WERI-Rb-1 (cell line): ENCODE data around the gene CACNB2.

Experiments
- DNase-seq: peaks from one replicate; pipeline ENCODE4 v3.0.0-alpha.2; 2020
- H3K27ac ChIP-seq: fragments of 250-450 bp; sonication (Bioruptor Pico); 2 replicates; pipeline ENCODE4 v1.5.1; 2020; ENCODE audit warnings: mild to moderate bottlenecking, moderate library complexity
- H3K27me3 ChIP-seq: fragments of 250-450 bp; sonication (Bioruptor Pico); 2 replicates; pipeline ENCODE4 v1.5.1; 2021; ENCODE audit warnings: mild to moderate bottlenecking, low read depth, moderate library complexity; ENCODE audit not compliant: insufficient read depth, severe bottlenecking
- H3K36me3 ChIP-seq: fragments of 250-450 bp; sonication (Bioruptor Pico); 2 replicates; pipeline ENCODE4 v1.5.1; 2020; ENCODE audit warnings: mild to moderate bottlenecking, moderate library complexity
- H3K4me3 ChIP-seq: 2 replicates; pipeline ENCODE4 v1.5.1; 2011; ENCODE audit warnings: low read depth, mild to moderate bottlenecking, control low read depth, low read length
- H3K9me3 ChIP-seq: fragments of 250-450 bp; sonication (Bioruptor Pico); 2 replicates; pipeline ENCODE4 v1.5.1; 2021; ENCODE audit warnings: mild to moderate bottlenecking, moderate library complexity; ENCODE audit not compliant: severe bottlenecking
- TF ChIP-seq, protein P1 (sequence below): IDR thresholded peaks from 2 replicates; pipeline ENCODE4 v1.5.1; 2011; ENCODE audit warnings: low read depth, mild to moderate bottlenecking, control low read depth, inconsistent platforms, low read length

CACNB2 gene

DNA sequence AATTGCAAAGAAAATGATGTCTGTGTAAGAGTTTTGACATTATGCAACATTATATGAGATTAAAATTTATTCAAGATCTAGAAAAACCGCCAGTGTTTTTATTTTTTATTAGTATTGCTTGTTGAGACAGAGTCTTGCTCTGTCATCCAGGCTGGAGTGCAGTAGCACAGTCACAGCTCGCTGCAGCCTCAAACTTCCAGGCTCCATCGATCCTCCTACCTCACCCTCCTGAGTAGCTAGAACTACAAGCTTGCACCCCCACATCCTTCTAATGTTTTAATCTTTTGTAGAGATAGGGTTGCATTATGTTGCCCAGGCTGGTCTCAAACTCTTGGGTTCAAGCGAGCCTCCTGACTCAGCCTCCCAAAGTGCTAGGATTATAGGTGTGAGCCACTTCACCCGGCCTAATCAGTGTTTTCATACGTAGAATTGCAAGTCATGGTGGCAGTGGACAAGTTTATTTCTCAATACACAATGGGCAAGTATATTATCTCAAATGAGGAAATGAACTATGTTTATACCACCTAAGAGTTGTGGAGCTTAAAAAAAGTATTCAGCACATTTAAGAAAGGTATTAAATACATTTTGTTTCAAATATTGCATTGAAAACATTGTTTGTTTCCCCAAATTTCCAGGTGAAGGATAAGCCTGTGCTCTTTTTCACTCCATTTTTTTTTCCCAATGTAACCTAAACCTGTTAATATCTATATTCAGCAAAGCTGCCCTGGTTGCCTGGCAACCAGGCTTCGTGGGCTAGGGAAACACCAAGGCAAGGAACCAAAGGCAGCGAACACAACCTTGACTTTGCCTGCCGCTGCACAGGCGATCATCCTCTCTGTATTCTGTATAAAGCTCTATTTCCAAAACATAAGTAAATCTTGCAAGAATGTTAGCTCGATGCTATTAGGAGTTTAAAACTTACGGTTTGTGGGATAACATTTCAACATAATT, 163.9 kb downstream of the CACNB2 start:
- no peaks in the 10 kb centered on the region for H3K9me3 ChIP-seq
- no peak for DNase-seq
- H3K4me3 ChIP-seq: no peak overlapping the region
- no peaks in the 10 kb centered on the region for H3K36me3 ChIP-seq
- H3K27me3 ChIP-seq: no peaks in the 10 kb centered on the region
- no peak overlapping the region for H3K27ac ChIP-seq
- TF ChIP-seq, protein P1, sequence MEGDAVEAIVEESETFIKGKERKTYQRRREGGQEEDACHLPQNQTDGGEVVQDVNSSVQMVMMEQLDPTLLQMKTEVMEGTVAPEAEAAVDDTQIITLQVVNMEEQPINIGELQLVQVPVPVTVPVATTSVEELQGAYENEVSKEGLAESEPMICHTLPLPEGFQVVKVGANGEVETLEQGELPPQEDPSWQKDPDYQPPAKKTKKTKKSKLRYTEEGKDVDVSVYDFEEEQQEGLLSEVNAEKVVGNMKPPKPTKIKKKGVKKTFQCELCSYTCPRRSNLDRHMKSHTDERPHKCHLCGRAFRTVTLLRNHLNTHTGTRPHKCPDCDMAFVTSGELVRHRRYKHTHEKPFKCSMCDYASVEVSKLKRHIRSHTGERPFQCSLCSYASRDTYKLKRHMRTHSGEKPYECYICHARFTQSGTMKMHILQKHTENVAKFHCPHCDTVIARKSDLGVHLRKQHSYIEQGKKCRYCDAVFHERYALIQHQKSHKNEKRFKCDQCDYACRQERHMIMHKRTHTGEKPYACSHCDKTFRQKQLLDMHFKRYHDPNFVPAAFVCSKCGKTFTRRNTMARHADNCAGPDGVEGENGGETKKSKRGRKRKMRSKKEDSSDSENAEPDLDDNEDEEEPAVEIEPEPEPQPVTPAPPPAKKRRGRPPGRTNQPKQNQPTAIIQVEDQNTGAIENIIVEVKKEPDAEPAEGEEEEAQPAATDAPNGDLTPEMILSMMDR: no peak

DNA sequence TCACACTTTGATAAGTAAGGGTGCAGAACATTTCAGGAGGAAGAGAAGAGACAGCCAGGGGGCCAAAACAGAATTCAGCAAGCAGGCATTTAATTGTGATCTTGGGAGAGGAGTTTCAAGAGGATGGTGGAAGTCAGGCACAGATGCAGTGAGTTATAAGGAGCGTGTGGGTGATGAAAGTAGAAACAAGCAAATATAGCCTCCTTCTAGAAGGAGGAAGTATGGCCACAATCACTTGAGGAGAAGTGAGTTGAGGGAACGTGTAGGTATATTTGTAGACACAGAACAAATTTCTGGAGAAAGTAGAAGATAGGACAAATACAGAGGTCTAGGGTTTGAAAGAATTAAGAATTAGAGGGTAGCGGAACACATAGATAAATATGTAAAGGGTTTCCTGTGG, 165.8 kb downstream of the CACNB2 start:
- TF ChIP-seq, protein P1: no peak

GRCh38 chr10:18308600-18308999, 168.4 kb downstream of the CACNB2 start:
- no peak for DNase-seq
- H3K27me3 ChIP-seq: no peaks in the 10 kb centered on the region
- H3K9me3 ChIP-seq: no peaks in the 10 kb centered on the region
- TF ChIP-seq, protein P1: no peak
- H3K27ac ChIP-seq: no peak overlapping the region
- no peaks in the 10 kb centered on the region for H3K36me3 ChIP-seq
- H3K4me3 ChIP-seq: no peak overlapping the region

More for the DNA sequence above, 165.8 kb downstream of the CACNB2 start:
- DNase-seq: no peak
- no peaks in the 10 kb centered on the region for H3K9me3 ChIP-seq
- no peaks in the 10 kb centered on the region for H3K36me3 ChIP-seq
- H3K27me3 ChIP-seq: no peaks in the 10 kb centered on the region
- no peak overlapping the region for H3K27ac ChIP-seq
- H3K4me3 ChIP-seq: no peak overlapping the region

GRCh38 chr10:18310761-18311160, 170.5 kb downstream of the CACNB2 start:
- H3K27me3 ChIP-seq: no peaks in the 10 kb centered on the region

DNA sequence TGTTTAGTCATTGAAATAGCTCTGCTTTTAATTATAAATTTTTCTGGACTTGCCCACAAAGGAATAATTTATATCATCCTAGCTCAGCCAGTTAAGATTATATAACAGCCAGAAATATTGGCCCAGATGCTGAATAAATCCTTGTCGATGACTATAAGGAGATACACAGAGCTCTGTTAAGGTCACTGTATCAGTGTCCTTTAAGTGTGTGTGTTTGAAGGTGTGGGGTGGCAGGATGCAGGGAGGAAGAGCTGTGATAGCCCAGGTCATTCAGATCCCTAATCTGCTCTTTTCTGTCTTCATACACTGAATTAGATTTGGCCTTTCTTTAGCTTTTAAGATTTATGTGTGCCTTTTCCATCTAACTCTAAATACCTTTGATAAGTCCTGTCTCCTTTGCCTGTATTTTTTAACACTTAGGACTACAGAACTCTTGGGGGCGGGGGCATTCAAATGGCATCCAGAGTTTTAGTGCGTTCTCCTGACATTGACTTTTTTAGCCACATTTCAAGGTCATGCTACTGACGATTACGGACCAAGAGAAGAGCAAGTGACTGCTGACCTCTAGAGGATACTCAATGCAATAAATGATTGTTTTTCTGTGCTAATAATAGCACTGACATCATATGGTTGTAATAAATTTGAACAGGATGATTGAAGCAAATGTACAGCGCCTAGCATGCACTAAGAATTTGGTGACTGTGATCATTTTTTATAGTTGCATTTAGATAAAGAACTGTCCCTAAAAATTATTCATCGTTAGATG, 172.3 kb downstream of the CACNB2 start:
- TF ChIP-seq, protein P1: peak; percentile 42
- H3K27ac ChIP-seq: no peak overlapping the region
- DNase-seq: no peak
- no peaks in the 10 kb centered on the region for H3K36me3 ChIP-seq
- no peaks in the 10 kb centered on the region for H3K9me3 ChIP-seq
- no peak overlapping the region for H3K4me3 ChIP-seq
- H3K27me3 ChIP-seq: no peaks in the 10 kb centered on the region

More at GRCh38 chr10:18310761-18311160, 170.5 kb downstream of the CACNB2 start:
- TF ChIP-seq, protein P1: no peak
- H3K4me3 ChIP-seq: no peak overlapping the region
- no peaks in the 10 kb centered on the region for H3K9me3 ChIP-seq
- H3K36me3 ChIP-seq: no peaks in the 10 kb centered on the region
- H3K27ac ChIP-seq: no peak overlapping the region
- no peak for DNase-seq
